ENCODE results near the gene JAM2. TPM values are rescaled to one million over a fixed set of nuclear protein-coding genes. Genes with fewer than 3 reads are reported as not detected.

JAM2 gene
- total RNA-seq, 1 experiment from 2014 or later, result 4.8 TPM

GRCh38 chr21:25640202-25640942 lies 1.3 kb downstream of the JAM2 start:
- POLR2A ChIA-PET, result no interaction called here
- H3K4me3 Mint-ChIP-seq, result peak overlapping the region; percentile 71
- H3K9me3 Mint-ChIP-seq, result no peaks in the 10 kb centered on the region
- CTCF ChIA-PET, result interaction anchor here (1.0 kb wide), 1 partner anchor 68 kb away, joined by 5 read pairs; no protein-coding TSS in a partner anchor
- peaks cover 17% of the 10 kb centered on the region for H3K4me1 Mint-ChIP-seq
- peak; percentile 55 for DNase-seq (ENCODE audit: low spot score)
- H3K27ac Mint-ChIP-seq, result no peak overlapping the region
- no peaks in the 10 kb centered on the region for H3K36me3 Mint-ChIP-seq
- H3K27me3 Mint-ChIP-seq (ENCODE audit: low read depth), result peaks cover 35% of the 10 kb centered on the region
- ATAC-seq, result peak; percentile 67
- TF ChIP-seq GABPB1 (CRISPR knock-in tag; IDR thresholded peaks at IDR 0.05), result no peak
- TF ChIP-seq, protein P1, sequence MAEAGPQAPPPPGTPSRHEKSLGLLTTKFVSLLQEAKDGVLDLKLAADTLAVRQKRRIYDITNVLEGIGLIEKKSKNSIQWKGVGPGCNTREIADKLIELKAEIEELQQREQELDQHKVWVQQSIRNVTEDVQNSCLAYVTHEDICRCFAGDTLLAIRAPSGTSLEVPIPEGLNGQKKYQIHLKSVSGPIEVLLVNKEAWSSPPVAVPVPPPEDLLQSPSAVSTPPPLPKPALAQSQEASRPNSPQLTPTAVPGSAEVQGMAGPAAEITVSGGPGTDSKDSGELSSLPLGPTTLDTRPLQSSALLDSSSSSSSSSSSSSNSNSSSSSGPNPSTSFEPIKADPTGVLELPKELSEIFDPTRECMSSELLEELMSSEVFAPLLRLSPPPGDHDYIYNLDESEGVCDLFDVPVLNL (CRISPR knock-in tag; IDR thresholded peaks at IDR 0.05; ENCODE audit: borderline replicate concordance, low read depth), result no peak
- no peak for TF ChIP-seq RELA (CRISPR knock-in tag; IDR thresholded peaks at IDR 0.05; ENCODE audit: borderline replicate concordance)
- TF ChIP-seq MXD4 (CRISPR knock-in tag; IDR thresholded peaks at IDR 0.05; ENCODE audit: borderline replicate concordance), result no peak
- TF ChIP-seq, protein P2, sequence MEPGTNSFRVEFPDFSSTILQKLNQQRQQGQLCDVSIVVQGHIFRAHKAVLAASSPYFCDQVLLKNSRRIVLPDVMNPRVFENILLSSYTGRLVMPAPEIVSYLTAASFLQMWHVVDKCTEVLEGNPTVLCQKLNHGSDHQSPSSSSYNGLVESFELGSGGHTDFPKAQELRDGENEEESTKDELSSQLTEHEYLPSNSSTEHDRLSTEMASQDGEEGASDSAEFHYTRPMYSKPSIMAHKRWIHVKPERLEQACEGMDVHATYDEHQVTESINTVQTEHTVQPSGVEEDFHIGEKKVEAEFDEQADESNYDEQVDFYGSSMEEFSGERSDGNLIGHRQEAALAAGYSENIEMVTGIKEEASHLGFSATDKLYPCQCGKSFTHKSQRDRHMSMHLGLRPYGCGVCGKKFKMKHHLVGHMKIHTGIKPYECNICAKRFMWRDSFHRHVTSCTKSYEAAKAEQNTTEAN (CRISPR knock-in tag; IDR thresholded peaks at IDR 0.05), result no peak
- TF ChIP-seq, protein P3, sequence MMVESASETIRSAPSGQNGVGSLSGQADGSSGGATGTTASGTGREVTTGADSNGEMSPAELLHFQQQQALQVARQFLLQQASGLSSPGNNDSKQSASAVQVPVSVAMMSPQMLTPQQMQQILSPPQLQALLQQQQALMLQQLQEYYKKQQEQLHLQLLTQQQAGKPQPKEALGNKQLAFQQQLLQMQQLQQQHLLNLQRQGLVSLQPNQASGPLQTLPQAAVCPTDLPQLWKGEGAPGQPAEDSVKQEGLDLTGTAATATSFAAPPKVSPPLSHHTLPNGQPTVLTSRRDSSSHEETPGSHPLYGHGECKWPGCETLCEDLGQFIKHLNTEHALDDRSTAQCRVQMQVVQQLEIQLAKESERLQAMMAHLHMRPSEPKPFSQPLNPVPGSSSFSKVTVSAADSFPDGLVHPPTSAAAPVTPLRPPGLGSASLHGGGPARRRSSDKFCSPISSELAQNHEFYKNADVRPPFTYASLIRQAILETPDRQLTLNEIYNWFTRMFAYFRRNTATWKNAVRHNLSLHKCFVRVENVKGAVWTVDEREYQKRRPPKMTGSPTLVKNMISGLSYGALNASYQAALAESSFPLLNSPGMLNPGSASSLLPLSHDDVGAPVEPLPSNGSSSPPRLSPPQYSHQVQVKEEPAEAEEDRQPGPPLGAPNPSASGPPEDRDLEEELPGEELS (CRISPR knock-in tag; IDR thresholded peaks at IDR 0.05), result no peak
- no peak for TF ChIP-seq ZNF121 (CRISPR knock-in tag; IDR thresholded peaks at IDR 0.05)

- Mint-ChIP-seq H3K27ac (no peak overlapping the region), H3K9me3 (no peaks in the 10 kb centered on the region), H3K36me3 (no peaks in the 10 kb centered on the region), H3K4me1 (peaks cover 17% of the 10 kb centered on the region), H3K27me3 (ENCODE audit: low read depth) (peaks cover 35% of the 10 kb centered on the region), H3K4me3 (peak overlapping the region; percentile 71)
- ChIA-PET CTCF (interaction anchor here (1.0 kb wide), 1 partner anchor 67 kb away, joined by 5 read pairs; no protein-coding TSS in a partner anchor), POLR2A (no interaction called here)
- no peak for TF ChIP-seq ZNF425 (CRISPR knock-in tag; conservative IDR thresholded peaks at IDR 0.05)
- no peak for TF ChIP-seq ZNF396 (CRISPR knock-in tag; IDR thresholded peaks at IDR 0.05; ENCODE audit: borderline replicate concordance)
- no peak for TF ChIP-seq TCF7 (CRISPR knock-in tag; IDR thresholded peaks at IDR 0.05; ENCODE audit: low read depth)
- no peak for TF ChIP-seq NR2C2 (CRISPR knock-in tag; IDR thresholded peaks at IDR 0.05)
- TF ChIP-seq ETV6 (CRISPR knock-in tag; IDR thresholded peaks at IDR 0.05), result no peak
- no peak for TF ChIP-seq JUN (CRISPR knock-in tag; IDR thresholded peaks at IDR 0.05)
- TF ChIP-seq, protein P4, sequence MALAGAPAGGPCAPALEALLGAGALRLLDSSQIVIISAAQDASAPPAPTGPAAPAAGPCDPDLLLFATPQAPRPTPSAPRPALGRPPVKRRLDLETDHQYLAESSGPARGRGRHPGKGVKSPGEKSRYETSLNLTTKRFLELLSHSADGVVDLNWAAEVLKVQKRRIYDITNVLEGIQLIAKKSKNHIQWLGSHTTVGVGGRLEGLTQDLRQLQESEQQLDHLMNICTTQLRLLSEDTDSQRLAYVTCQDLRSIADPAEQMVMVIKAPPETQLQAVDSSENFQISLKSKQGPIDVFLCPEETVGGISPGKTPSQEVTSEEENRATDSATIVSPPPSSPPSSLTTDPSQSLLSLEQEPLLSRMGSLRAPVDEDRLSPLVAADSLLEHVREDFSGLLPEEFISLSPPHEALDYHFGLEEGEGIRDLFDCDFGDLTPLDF (CRISPR knock-in tag; IDR thresholded peaks at IDR 0.05), result no peak
- TF ChIP-seq, protein P5, sequence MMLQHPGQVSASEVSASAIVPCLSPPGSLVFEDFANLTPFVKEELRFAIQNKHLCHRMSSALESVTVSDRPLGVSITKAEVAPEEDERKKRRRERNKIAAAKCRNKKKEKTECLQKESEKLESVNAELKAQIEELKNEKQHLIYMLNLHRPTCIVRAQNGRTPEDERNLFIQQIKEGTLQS (CRISPR knock-in tag; conservative IDR thresholded peaks at IDR 0.05), result no peak
- no peak for TF ChIP-seq GTF2I (CRISPR knock-in tag; conservative IDR thresholded peaks at IDR 0.05)
- no peak for TF ChIP-seq KAT7 (CRISPR knock-in tag; IDR thresholded peaks at IDR 0.05; ENCODE audit: borderline replicate concordance)
- no peak for TF ChIP-seq TEAD1 (CRISPR knock-in tag; IDR thresholded peaks at IDR 0.05)
- no peak for TF ChIP-seq FOXP1 (CRISPR knock-in tag; IDR thresholded peaks at IDR 0.05; ENCODE audit: borderline replicate concordance)
- TF ChIP-seq, protein P2 (CRISPR knock-in tag; IDR thresholded peaks at IDR 0.05), result no peak
- TF ChIP-seq, protein P6, sequence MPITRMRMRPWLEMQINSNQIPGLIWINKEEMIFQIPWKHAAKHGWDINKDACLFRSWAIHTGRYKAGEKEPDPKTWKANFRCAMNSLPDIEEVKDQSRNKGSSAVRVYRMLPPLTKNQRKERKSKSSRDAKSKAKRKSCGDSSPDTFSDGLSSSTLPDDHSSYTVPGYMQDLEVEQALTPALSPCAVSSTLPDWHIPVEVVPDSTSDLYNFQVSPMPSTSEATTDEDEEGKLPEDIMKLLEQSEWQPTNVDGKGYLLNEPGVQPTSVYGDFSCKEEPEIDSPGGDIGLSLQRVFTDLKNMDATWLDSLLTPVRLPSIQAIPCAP (CRISPR knock-in tag; IDR thresholded peaks at IDR 0.05), result no peak
- TF ChIP-seq SMAD4 (CRISPR knock-in tag; IDR thresholded peaks at IDR 0.05), result no peak
- ATAC-seq, result no peak
- DNase-seq (ENCODE audit: low spot score), result no peak
Measured at GRCh38 chr21:25640943-25641292, 1.9 kb downstream of the JAM2 start.

All from WTC11 (cell line).